GM18867 (cell line): Measurements from ENCODE around the gene PPARGC1A.

Experiments
- ATAC-seq: cut with Tn5 transposase; IDR thresholded peaks from one replicate; pipeline ENCODE4 v1.9.1; 2021; ENCODE audit warnings: mild to moderate bottlenecking, moderate library complexity; ENCODE audit not compliant: unreplicated experiment

The PPARGC1A gene

GRCh38 chr4:23911675-23912455, 22.0 kb upstream of the PPARGC1A start:
- peak; percentile 96 for ATAC-seq

- ATAC-seq: no peak
Measured at GRCh38 chr4:23909671-23910070, 19.8 kb upstream of the PPARGC1A start.

GRCh38 chr4:23906839-23907238, 17.0 kb upstream of the PPARGC1A start:
- peak; percentile 41 for ATAC-seq

DNA sequence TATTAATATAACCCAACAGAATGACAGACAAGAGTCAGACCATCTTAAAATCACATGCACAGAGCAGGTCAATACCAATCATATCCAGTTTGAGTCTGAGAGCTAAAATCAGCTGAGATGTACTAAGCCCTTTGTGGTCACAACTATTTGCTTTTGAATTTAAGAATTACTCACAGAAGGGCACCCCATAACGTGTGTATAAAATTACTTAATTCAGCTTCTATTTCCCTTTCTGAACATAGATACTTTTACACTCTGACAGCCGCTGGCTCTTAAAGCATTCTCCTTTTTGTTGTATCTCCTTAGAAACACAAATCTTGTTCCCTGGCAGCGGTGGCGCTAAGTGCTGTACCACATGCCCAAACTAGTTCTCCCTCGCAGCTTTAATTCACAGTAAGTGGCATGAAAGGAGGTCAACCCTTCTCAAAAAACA, 14.8 kb upstream of the PPARGC1A start:
- ATAC-seq: no peak

DNA sequence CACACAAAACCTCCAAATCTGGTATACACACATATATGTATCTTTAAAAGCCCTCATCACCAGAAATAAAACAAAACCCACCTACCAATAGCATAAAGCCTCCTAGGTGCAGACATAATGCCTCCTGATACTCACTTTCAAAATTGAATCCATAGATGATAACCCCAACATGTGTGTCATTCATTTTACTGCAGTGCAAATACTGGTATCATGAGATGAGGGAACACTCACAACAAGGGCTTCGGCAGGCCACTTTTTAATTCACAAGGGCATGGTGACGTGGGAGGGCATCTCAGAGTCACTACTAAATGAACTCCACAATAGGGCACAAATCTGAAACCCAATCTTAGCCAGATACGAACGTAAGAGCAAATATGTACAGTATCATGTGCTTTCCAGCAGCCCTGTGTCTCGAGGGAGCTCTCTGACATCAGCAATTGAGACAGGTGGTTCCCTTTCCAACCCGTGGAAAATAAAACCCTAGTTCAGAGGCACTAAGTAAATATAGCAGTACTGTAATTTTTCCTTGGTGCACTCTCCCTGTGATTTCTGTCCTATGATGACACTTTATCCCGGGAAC, 14.1 kb upstream of the PPARGC1A start:
- no peak for ATAC-seq

GRCh38 chr4:23902222-23902804, 12.5 kb upstream of the PPARGC1A start:
- no peak for ATAC-seq

- no peak for ATAC-seq
Measured at GRCh38 chr4:23900636-23901035, 10.8 kb upstream of the PPARGC1A start.

- ATAC-seq: no peak
Measured at GRCh38 chr4:23899565-23899964, 9.7 kb upstream of the PPARGC1A start.

- peak; percentile 77 for ATAC-seq
Measured at GRCh38 chr4:23897564-23898109, 7.8 kb upstream of the PPARGC1A start.

DNA sequence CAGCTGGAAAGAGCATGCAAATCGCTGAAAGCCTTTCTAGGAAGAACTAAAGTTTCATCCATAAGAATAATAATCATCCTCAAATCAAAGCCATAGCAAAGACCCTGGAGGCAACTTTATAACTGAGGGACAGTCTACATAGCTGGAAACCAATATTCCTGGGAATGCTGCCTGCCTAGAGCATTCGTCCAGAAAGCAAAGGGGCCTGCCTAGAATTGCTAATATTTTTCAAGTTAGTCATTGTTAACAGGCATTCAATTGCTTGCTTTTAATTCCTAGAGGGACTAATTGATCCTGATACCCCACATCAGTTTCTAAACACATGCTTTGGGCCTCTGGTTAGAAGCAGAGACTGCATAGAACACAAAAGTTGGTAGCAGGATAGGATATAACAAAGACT, 4.2 kb upstream of the PPARGC1A start:
- no peak for ATAC-seq

DNA sequence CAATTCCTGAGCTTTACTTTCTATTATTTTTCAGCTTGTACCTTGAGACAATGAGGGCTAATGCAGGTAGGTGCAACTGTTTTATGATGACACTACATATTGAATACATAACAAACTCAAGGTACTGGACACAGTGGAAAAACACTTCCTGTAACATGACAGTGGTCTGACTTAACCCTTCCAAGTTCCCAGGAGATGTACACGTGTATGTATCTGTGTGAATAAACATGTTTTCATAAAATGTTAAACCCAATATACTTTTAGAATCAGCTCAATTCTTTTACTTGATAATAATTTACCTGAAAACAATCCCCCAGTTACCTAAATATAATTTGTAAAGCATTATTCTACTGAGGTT, 1.2 kb upstream of the PPARGC1A start:
- no peak for ATAC-seq

- no peak for ATAC-seq
Measured at GRCh38 chr4:23890369-23891063, 669 bp upstream of the PPARGC1A start.

- no peak for ATAC-seq
Measured at GRCh38 chr4:23889391-23889790, 456 bp downstream of the PPARGC1A start.

DNA sequence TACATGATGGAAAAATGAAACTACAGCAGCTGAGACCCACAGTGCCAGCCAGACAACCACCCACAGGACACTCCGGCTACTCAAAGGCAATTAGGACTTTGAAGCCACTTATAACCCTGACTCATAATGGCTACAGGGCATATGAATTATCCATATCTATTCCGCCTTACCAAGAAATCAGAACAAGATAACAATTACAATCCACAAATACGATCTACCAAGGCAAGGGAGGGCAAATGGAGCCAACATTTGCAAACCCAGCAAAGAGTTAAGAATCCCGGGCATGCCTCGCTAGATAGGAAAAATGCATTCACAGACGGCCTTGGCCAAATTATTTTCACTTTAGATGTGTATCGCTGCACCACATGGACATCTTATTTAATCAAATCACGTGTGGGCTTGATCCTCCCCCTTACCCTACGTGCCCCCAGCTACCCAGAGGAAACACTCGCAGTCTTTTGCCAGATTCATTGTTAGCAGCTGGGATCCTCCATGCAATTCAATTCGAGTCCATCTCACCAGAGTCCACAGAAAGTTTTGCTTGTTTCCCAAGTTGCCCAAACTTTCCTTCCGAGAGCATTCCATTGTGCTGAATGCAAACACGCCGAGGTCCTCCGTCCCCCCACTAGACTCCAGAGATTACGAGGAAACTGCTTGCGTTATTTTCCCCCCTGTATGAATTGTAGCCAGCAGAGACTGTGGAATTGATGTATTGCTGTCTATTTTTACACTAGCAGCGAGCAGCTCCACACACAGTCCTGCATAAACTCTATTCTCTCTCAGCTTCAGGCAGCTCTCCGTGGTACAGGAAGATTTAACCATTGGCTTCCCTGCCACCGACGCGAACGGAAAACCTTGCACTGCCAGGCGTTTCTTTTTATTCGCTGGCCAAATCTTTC, 1.2 kb downstream of the PPARGC1A start:
- no peak for ATAC-seq

GRCh38 chr4:23887989-23888388, 1.9 kb downstream of the PPARGC1A start:
- ATAC-seq: no peak

GRCh38 chr4:23887173-23887572, 2.7 kb downstream of the PPARGC1A start:
- no peak for ATAC-seq

- no peak for ATAC-seq
Measured at GRCh38 chr4:23885943-23886590, 3.8 kb downstream of the PPARGC1A start.

- ATAC-seq: no peak
Measured at GRCh38 chr4:23884741-23885140, 5.1 kb downstream of the PPARGC1A start.

GRCh38 chr4:23884261-23884660, 5.6 kb downstream of the PPARGC1A start:
- no peak for ATAC-seq

DNA sequence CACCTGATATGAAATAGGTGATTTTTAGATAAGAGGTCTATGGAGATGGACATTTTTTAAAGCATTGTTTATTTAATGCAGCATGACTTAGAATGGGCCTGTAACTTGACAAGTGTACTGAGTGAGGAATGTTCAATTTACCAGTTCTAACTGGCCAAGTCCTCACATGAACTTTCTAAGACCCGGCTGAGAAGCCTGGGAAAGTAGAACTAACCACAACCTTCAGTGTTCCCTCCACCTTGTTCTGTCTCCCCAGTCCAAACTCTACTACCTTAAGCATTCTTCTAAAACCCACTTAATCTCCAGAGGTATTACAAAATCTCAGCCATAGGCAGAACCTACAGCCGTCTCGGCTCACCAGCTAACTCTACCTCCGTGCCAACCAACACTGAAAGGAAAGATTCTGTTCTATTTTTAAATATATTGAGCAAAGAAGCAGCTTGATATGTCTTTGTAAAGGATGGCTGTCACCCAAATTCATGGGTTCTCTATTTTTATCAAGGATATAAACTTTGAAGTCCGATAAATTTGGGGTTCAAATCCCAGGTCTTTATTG, 6.8 kb downstream of the PPARGC1A start:
- ATAC-seq: no peak
